CD14-positive monocyte (primary cell): ENCODE results near the gene GBA3. TPM values are rescaled to one million over a fixed set of nuclear protein-coding genes. Genes with fewer than 3 reads are reported as not detected.

Experiments
- DNase-seq, 3 donors: peaks; one replicate each; pipeline ENCODE4 v3.0.0-alpha.2; 2011 to 2022
- H2AFZ ChIP-seq: 2 replicates; pipeline ENCODE4 v1.6.0; 2012; ENCODE audit warnings: mild to moderate bottlenecking, low read depth, low read length, inconsistent platforms; ENCODE audit not compliant: insufficient read depth, poor library complexity, severe bottlenecking
- H3K27ac ChIP-seq, 2 donors: 1 replicate in 1 of 2; 2 replicates in 1 of 2; pipeline ENCODE4 v1.5.1; 2012 to 2013; ENCODE audit warnings: low read length in 2 of 2, control low read depth in 1 of 2, inconsistent platforms in 1 of 2, low read depth in 1 of 2, mild to moderate bottlenecking in 1 of 2
- H3K27me3 ChIP-seq, 2 donors: one replicate each; pipeline versions ENCODE4 v1.6.0 to v1.6.1; 2011 to 2013; ENCODE audit warnings: low read length in 2 of 2; ENCODE audit not compliant: control insufficient read depth in 2 of 2, insufficient read depth in 2 of 2
- H3K36me3 ChIP-seq, 2 donors: replicated peaks in 1 of 2; 1 replicate in 1 of 2; 2 replicates in 1 of 2; pipeline versions ENCODE4 v1.5.1 to v1.6.1; 2012 to 2013; ENCODE audit warnings: low read length in 2 of 2, control low read depth in 1 of 2, inconsistent platforms in 1 of 2, mild to moderate bottlenecking in 1 of 2; ENCODE audit not compliant: insufficient read depth in 2 of 2, control insufficient read depth in 1 of 2
- H3K4me1 ChIP-seq, 2 donors: 1 replicate in 1 of 2; 2 replicates in 1 of 2; pipeline versions ENCODE4 v1.5.1 to v1.6.1; 2012 to 2013; ENCODE audit warnings: low read length in 2 of 2, control low read depth in 1 of 2, inconsistent platforms in 1 of 2, mild to moderate bottlenecking in 1 of 2, moderate library complexity in 1 of 2; ENCODE audit not compliant: insufficient read depth in 2 of 2, control insufficient read depth in 1 of 2
- H3K4me2 ChIP-seq: replicated peaks from 2 replicates; pipeline ENCODE3; 2012; ENCODE audit warnings: low read length, moderate library complexity, mild to moderate bottlenecking; ENCODE audit not compliant: poor library complexity, severe bottlenecking; ENCODE audit errors: extremely low read depth
- H3K4me3 ChIP-seq, 3 experiments: fragments of 200-600 bp in 1 of 3; sonication (generic) in 1 of 3; replicated peaks in 1 of 3; 1 replicate in 2 of 3; 2 replicates in 1 of 3; pipeline ENCODE4 v1.5.1; 2011 to 2013; ENCODE audit warnings: low read length in 3 of 3, mild to moderate bottlenecking in 3 of 3, control low read depth in 2 of 3, low read depth in 2 of 3, inconsistent platforms in 1 of 3, moderate library complexity in 1 of 3
- H3K79me2 ChIP-seq: 2 replicates; pipeline ENCODE4 v1.6.0; 2012; ENCODE audit warnings: mild to moderate bottlenecking, control low read depth, inconsistent platforms, low read length, moderate library complexity; ENCODE audit not compliant: insufficient read depth
- H3K9ac ChIP-seq: 2 replicates; pipeline ENCODE4 v1.6.0; 2017; ENCODE audit warnings: low read length, mild to moderate bottlenecking; ENCODE audit not compliant: insufficient read depth, poor library complexity, severe bottlenecking
- H3K9me3 ChIP-seq, 2 donors: replicated peaks in 1 of 2; 1 replicate in 1 of 2; 2 replicates in 1 of 2; pipeline versions ENCODE4 v1.5.1 to v1.6.1; 2012 to 2013; ENCODE audit warnings: low read length in 2 of 2, control low read depth in 1 of 2; ENCODE audit not compliant: control insufficient read depth in 1 of 2, insufficient read depth in 1 of 2
- H4K20me1 ChIP-seq: 2 replicates; pipeline ENCODE4 v1.6.0; 2012; ENCODE audit warnings: mild to moderate bottlenecking, low read length, control low read depth, moderate library complexity; ENCODE audit not compliant: insufficient read depth
- H3K27ac Mint-ChIP-seq, 7 donors: one replicate each; pipeline ENCODE4 v1.8.0; 2020; ENCODE audit warnings: mild to moderate bottlenecking in 7 of 7, mixed read lengths in 7 of 7, moderate library complexity in 6 of 7, inconsistent platforms in 2 of 7
- H3K27me3 Mint-ChIP-seq, 3 donors: one replicate each; pipeline ENCODE4 v1.8.0; 2021 to 2022; ENCODE audit warnings: low read depth in 3 of 3, mild to moderate bottlenecking in 3 of 3, mixed read lengths in 3 of 3, moderate library complexity in 3 of 3, inconsistent platforms in 1 of 3
- H3K36me3 Mint-ChIP-seq, 2 donors: one replicate each; pipeline ENCODE4 v1.8.0; 2020; ENCODE audit warnings: mixed read lengths in 2 of 2, inconsistent platforms in 1 of 2, mild to moderate bottlenecking in 1 of 2
- H3K4me1 Mint-ChIP-seq: one replicate; pipeline ENCODE4 v1.8.0; 2020; ENCODE audit warnings: mild to moderate bottlenecking, mixed read lengths
- H3K4me3 Mint-ChIP-seq, 2 donors: one replicate each; pipeline ENCODE4 v1.8.0; 2020; ENCODE audit warnings: mild to moderate bottlenecking in 2 of 2, mixed read lengths in 2 of 2, moderate library complexity in 1 of 2
- H3K9me3 Mint-ChIP-seq, 7 donors: one replicate each; pipeline ENCODE4 v1.8.0; 2020 to 2022; ENCODE audit warnings: mixed read lengths in 7 of 7, mild to moderate bottlenecking in 6 of 7, moderate library complexity in 6 of 7, inconsistent platforms in 2 of 7
- CTCF ChIP-seq: fragments of 200-600 bp; IDR thresholded peaks from one replicate; pipeline ENCODE4 v1.8.0; 2022; ENCODE audit warnings: antibody characterized with exemption, mild to moderate bottlenecking
- WGBS: methylation state at CpG from one replicate; pipeline ENCODE4 v1.1.5; 2013; ENCODE audit warnings: missing lambda C conversion rate; ENCODE audit not compliant: insufficient coverage; 5-methylcytosine and 5-hydroxymethylcytosine counted together
- intact Hi-C, 2 donors: fragments of 100-400 bp; cut with micrococcal nuclease; formaldehyde crosslinking; loops; one replicate each; pipeline versions ENCODE4 v1.15.0 to v1.15.1; 2023
- polyA plus RNA-seq, 3 donors: library from polyadenylated mRNA; depleted of rRNA in 1 of 3; unstranded in 2 of 3; stranded (reverse) in 1 of 3; fragments of 300-500 nt in 2 of 3; fragments of >200 nt in 1 of 3; fragmentation: Illumina TruSeq in 2 of 3; gene quantifications; 1 replicate in 2 of 3; 2 replicates in 1 of 3; pipeline ENCODE4 v1.2.3, GENCODE V29; 2012 to 2021

The GBA3 gene
- polyA plus RNA-seq, 3 donors = not detected

- 86% methylated on average over 2 of the region's 4 CpGs for WGBS
- DNase-seq = no peak
- Histone ChIP-seq H3K4me1 (peaks cover 0 to 7% of the 10 kb centered on the region in 2 donors), H3K9ac (no peak overlapping the region), H3K27ac (no peak overlapping the region), H3K79me2 (no peaks in the 10 kb centered on the region), H3K4me2 (no peak overlapping the region), H2AFZ (no peak overlapping the region), H4K20me1 (no peaks in the 10 kb centered on the region), H3K27me3 (no peaks in the 10 kb centered on the region), H3K36me3 (no peaks in the 10 kb centered on the region), H3K9me3 (no peaks in the 10 kb centered on the region), H3K4me3 (no peak overlapping the region)
- H3K9me3 Mint-ChIP-seq = peaks cover 0 to 2% (median 0%) of the 10 kb centered on the region in 7 donors
- no peak overlapping the region for H3K27ac Mint-ChIP-seq
- H3K4me1 Mint-ChIP-seq = peaks cover 9% of the 10 kb centered on the region
- H3K27me3 Mint-ChIP-seq = peaks cover 0 to 2% (median 0%) of the 10 kb centered on the region in 3 donors
- intact Hi-C loops = no loop called here
- no peaks in the 10 kb centered on the region for H3K36me3 Mint-ChIP-seq
- no peak for TF ChIP-seq CTCF
- H3K4me3 Mint-ChIP-seq = no peak overlapping the region
Observed at GRCh38 chr4:22672944-22673343, 19.8 kb upstream of the GBA3 start.

GRCh38 chr4:22674700-22675099 lies 18.0 kb upstream of the GBA3 start:
- no peak overlapping the region for H3K27ac ChIP-seq
- H3K9me3 Mint-ChIP-seq = peaks cover 0 to 2% (median 0%) of the 10 kb centered on the region in 7 donors
- H4K20me1 ChIP-seq = no peaks in the 10 kb centered on the region
- no peak overlapping the region for H3K27ac Mint-ChIP-seq
- intact Hi-C loops = no loop called here
- TF ChIP-seq CTCF = no peak
- no peaks in the 10 kb centered on the region for H3K27me3 ChIP-seq
- no peaks in the 10 kb centered on the region for H3K79me2 ChIP-seq
- peaks cover 0 to 2% (median 0%) of the 10 kb centered on the region in 3 donors for H3K27me3 Mint-ChIP-seq
- no peak overlapping the region for H2AFZ ChIP-seq
- no peak overlapping the region for H3K4me3 ChIP-seq
- H3K4me1 Mint-ChIP-seq = peaks cover 4% of the 10 kb centered on the region
- H3K4me3 Mint-ChIP-seq = no peak overlapping the region
- H3K4me1 ChIP-seq = no peaks in the 10 kb centered on the region
- DNase-seq = no peak
- H3K4me2 ChIP-seq = no peak overlapping the region
- H3K9me3 ChIP-seq = no peaks in the 10 kb centered on the region
- H3K36me3 Mint-ChIP-seq = no peaks in the 10 kb centered on the region
- no peak overlapping the region for H3K9ac ChIP-seq
- WGBS = no CpG with 5 or more reads among the region's 1 CpG
- no peaks in the 10 kb centered on the region for H3K36me3 ChIP-seq
